ENCODE measurements around the gene DCDC1. TPM values are rescaled to one million over a fixed set of nuclear protein-coding genes. Genes with fewer than 3 reads are reported as not detected.
A peak's percentile ranks its signal among the peaks of the same experiment; 100 is the strongest.

Gene DCDC1
- total RNA-seq, 1 experiment from 2014 or later: 0.58 TPM

DNA sequence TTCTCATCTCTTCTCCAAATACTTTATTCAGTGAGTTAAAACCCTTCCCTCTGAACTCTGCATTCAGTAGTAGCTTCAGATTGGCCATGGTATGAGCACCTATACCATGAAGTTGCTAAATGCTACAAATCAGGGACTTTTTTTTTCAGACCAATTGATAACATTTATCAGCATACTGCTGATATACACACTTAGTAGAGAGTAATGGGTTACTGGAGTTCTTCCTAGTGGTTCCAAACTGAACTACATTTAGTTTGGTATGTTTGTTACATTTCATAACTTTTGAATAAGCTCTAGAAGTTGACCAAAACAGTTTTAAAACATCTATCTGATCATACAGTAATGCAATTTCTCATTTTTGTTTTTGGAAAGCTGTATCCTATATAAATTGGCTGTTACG lies 104.7 kb downstream of the DCDC1 start:
- no peaks in the 10 kb centered on the region for H3K4me1 ChIP-seq (ENCODE audit: insufficient read depth, low read length, poor library complexity, severe bottlenecking)
- CTCF ChIA-PET: interaction anchor here (0.7 kb wide), 1 partner anchor 76 kb away, joined by 3 read pairs; no protein-coding TSS in a partner anchor

DNA sequence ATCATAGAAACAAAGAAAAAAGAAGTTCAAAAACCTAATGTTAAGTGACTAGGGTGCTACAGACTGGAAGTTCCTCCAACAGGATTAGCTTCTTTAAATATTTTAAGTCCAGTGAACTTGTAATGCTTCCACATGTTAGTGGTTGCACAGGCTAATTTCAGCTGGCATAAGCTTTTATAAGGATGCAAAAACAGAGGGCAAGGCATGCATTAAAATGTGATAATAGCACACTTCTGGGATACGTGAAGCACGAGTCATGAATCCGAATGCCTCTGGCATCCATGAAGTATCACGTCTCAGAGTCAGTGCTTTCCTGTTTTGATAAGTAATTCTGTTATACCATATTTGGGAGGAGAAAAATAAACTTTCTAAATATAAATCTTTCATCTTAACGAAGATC lies 106.8 kb downstream of the DCDC1 start:
- no peaks in the 10 kb centered on the region for H3K4me1 ChIP-seq (ENCODE audit: insufficient read depth, low read length, poor library complexity, severe bottlenecking)
- no peak overlapping the region for H3K4me3 ChIP-seq (ENCODE audit: low read depth, low read length, poor library complexity, severe bottlenecking)
- no peaks in the 10 kb centered on the region for H3K36me3 ChIP-seq (ENCODE audit: insufficient read depth, low read length, poor library complexity, severe bottlenecking)
- TF ChIP-seq, protein P1, sequence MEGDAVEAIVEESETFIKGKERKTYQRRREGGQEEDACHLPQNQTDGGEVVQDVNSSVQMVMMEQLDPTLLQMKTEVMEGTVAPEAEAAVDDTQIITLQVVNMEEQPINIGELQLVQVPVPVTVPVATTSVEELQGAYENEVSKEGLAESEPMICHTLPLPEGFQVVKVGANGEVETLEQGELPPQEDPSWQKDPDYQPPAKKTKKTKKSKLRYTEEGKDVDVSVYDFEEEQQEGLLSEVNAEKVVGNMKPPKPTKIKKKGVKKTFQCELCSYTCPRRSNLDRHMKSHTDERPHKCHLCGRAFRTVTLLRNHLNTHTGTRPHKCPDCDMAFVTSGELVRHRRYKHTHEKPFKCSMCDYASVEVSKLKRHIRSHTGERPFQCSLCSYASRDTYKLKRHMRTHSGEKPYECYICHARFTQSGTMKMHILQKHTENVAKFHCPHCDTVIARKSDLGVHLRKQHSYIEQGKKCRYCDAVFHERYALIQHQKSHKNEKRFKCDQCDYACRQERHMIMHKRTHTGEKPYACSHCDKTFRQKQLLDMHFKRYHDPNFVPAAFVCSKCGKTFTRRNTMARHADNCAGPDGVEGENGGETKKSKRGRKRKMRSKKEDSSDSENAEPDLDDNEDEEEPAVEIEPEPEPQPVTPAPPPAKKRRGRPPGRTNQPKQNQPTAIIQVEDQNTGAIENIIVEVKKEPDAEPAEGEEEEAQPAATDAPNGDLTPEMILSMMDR (conservative IDR thresholded peaks at IDR 0.05; ENCODE audit: low read depth, low read length): no peak
- no peak for TF ChIP-seq EZH2 (IDR thresholded peaks at IDR 0.05; ENCODE audit: borderline replicate concordance, low read depth, low read length, poor library complexity, severe bottlenecking)
- no TSS peak for BruUV-seq (replicated peaks)
- no peaks in the 10 kb centered on the region for H3K9me3 ChIP-seq (ENCODE audit: low read depth, low read length, poor library complexity, severe bottlenecking)
- intact Hi-C loops (cut with micrococcal nuclease; ENCODE audit: unreplicated experiment): no loop called here
- POLR2A ChIA-PET (ENCODE audit: low non-redundant PET): no interaction called here
- peaks cover 15% of the 10 kb centered on the region for H3K27me3 ChIP-seq (replicated peaks; ENCODE audit: insufficient read depth, low read depth, low read length, poor library complexity)
- no peak overlapping the region for H3K27ac ChIP-seq (ENCODE audit: low read depth, low read length, poor library complexity, severe bottlenecking)
- DNase-seq (ENCODE audit: low spot score): no peak
- CTCF ChIA-PET: no interaction called here

More for the DNA sequence above, 104.7 kb downstream of the DCDC1 start:
- POLR2A ChIA-PET (ENCODE audit: low non-redundant PET): interaction anchor here (0.5 kb wide), 1 partner anchor 99 kb away, joined by 3 read pairs; no protein-coding TSS in a partner anchor
- Histone ChIP-seq H3K27ac (ENCODE audit: low read depth, low read length, poor library complexity, severe bottlenecking) (no peak overlapping the region), H3K27me3 (replicated peaks; ENCODE audit: insufficient read depth, low read depth, low read length, poor library complexity) (peaks cover 15% of the 10 kb centered on the region), H3K36me3 (ENCODE audit: insufficient read depth, low read length, poor library complexity, severe bottlenecking) (no peaks in the 10 kb centered on the region), H3K4me3 (ENCODE audit: low read depth, low read length, poor library complexity, severe bottlenecking) (no peak overlapping the region), H3K9me3 (ENCODE audit: low read depth, low read length, poor library complexity, severe bottlenecking) (no peaks in the 10 kb centered on the region)
- BruUV-seq (replicated peaks): no TSS peak
- DNase-seq (ENCODE audit: low spot score): no peak
- TF ChIP-seq EZH2 (IDR thresholded peaks at IDR 0.05; ENCODE audit: borderline replicate concordance, low read depth, low read length, poor library complexity, severe bottlenecking): no peak
- TF ChIP-seq, protein P1 (conservative IDR thresholded peaks at IDR 0.05; ENCODE audit: low read depth, low read length): peak; percentile 32; the same call in 1 of the 2 replicates
- intact Hi-C loops (cut with micrococcal nuclease; ENCODE audit: unreplicated experiment): no loop called here

DNA sequence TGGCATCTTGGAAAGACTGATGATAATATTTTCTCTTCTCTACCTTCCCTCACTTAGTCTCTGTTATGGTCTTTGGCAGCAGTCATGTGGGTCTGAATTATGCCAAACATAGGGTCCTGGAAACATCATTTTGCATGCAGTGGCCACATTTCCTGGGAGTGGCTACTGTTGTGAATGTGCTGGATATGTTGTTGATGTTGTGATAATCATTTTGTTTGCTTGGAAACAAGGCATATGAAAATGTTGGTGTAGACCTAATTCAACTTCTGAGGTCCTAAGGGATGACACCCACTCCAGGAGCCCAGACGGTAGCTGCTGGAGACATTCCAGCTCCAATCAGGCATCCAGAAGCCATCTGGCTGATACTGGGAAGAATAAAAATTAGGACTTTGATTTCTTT lies 109.7 kb downstream of the DCDC1 start:
- no peaks in the 10 kb centered on the region for H3K4me1 ChIP-seq (ENCODE audit: insufficient read depth, low read length, poor library complexity, severe bottlenecking)
- H3K4me3 ChIP-seq (ENCODE audit: low read depth, low read length, poor library complexity, severe bottlenecking): no peak overlapping the region
- no peak for DNase-seq (ENCODE audit: low spot score)
- BruUV-seq (replicated peaks): no TSS peak
- no peak for TF ChIP-seq EZH2 (IDR thresholded peaks at IDR 0.05; ENCODE audit: borderline replicate concordance, low read depth, low read length, poor library complexity, severe bottlenecking)
- TF ChIP-seq, protein P1 (conservative IDR thresholded peaks at IDR 0.05; ENCODE audit: low read depth, low read length): no peak
- H3K27ac ChIP-seq (ENCODE audit: low read depth, low read length, poor library complexity, severe bottlenecking): no peak overlapping the region
- intact Hi-C loops (cut with micrococcal nuclease; ENCODE audit: unreplicated experiment): no loop called here
- ChIA-PET CTCF (no interaction called here), POLR2A (ENCODE audit: low non-redundant PET) (no interaction called here)
- peaks cover 15% of the 10 kb centered on the region for H3K27me3 ChIP-seq (replicated peaks; ENCODE audit: insufficient read depth, low read depth, low read length, poor library complexity)
- H3K9me3 ChIP-seq (ENCODE audit: low read depth, low read length, poor library complexity, severe bottlenecking): no peaks in the 10 kb centered on the region
- no peaks in the 10 kb centered on the region for H3K36me3 ChIP-seq (ENCODE audit: insufficient read depth, low read length, poor library complexity, severe bottlenecking)

Data from A673 (cell line).